Osteoblast (primary cell): ENCODE measurements around the gene TRIM60. TPM values are rescaled to one million over a fixed set of nuclear protein-coding genes. Genes with fewer than 3 reads are reported as not detected.
"Not testable (repeated sequence)": the region's sequence is repeated elsewhere in the genome, so short reads cannot be mapped to it uniquely, and the experiment has no call there.

Source experiments
- DNase-seq: peaks from one replicate; pipeline ENCODE4 v3.0.0; 2011; ENCODE audit warnings: low spot score, mixed read lengths; ENCODE audit not compliant: insufficient read length; ENCODE audit errors: missing footprints
- H2AFZ ChIP-seq: 2 replicates; pipeline ENCODE4 v1.6.0; 2011; ENCODE audit warnings: mild to moderate bottlenecking, low read length
- H3K27ac ChIP-seq: 2 replicates; pipeline ENCODE4 v1.5.1; 2011; ENCODE audit warnings: mild to moderate bottlenecking, low read depth, low read length, moderate library complexity
- H3K27me3 ChIP-seq: 2 replicates; pipeline ENCODE4 v1.6.0; 2012; ENCODE audit warnings: mild to moderate bottlenecking, control low read depth, inconsistent platforms, low read length, moderate library complexity; ENCODE audit not compliant: insufficient read depth
- H3K36me3 ChIP-seq: 2 replicates; pipeline ENCODE4 v1.5.1; 2011; ENCODE audit warnings: mild to moderate bottlenecking, low read length, control low read depth, moderate library complexity; ENCODE audit not compliant: insufficient read depth
- H3K4me1 ChIP-seq: 2 replicates; pipeline ENCODE4 v1.5.1; 2011; ENCODE audit warnings: mild to moderate bottlenecking, low read length, control low read depth, moderate library complexity; ENCODE audit not compliant: insufficient read depth
- H3K4me2 ChIP-seq: 2 replicates; pipeline ENCODE4 v1.6.0; 2011; ENCODE audit warnings: mild to moderate bottlenecking, low read length; ENCODE audit not compliant: insufficient read depth
- H3K4me3 ChIP-seq: fragments of 200-600 bp; sonication (generic); 3 replicates; pipeline ENCODE4 v1.5.1; 2012; ENCODE audit warnings: mild to moderate bottlenecking, low read length, inconsistent platforms; ENCODE audit not compliant: insufficient read depth
- H3K79me2 ChIP-seq: 2 replicates; pipeline ENCODE4 v1.6.0; 2012; ENCODE audit warnings: mild to moderate bottlenecking, low read length, control low read depth, inconsistent platforms; ENCODE audit not compliant: insufficient read depth
- H3K9me3 ChIP-seq: 2 replicates; pipeline ENCODE4 v1.5.1; 2011; ENCODE audit warnings: low read depth, low read length, control low read depth
- H4K20me1 ChIP-seq: 2 replicates; pipeline ENCODE4 v1.6.0; 2012; ENCODE audit warnings: mild to moderate bottlenecking, low read length, control low read depth; ENCODE audit not compliant: insufficient read depth
- total RNA-seq: library from RNA; depleted of rRNA; stranded (reverse); fragments of >200 nt; gene quantifications from 2 replicates; pipeline ENCODE4 v1.2.3, GENCODE V29; 2012
- TF ChIP-seq, protein P1 (sequence below): IDR thresholded peaks from 2 replicates; pipeline ENCODE4 v1.5.1; 2011; ENCODE audit warnings: mild to moderate bottlenecking, low read depth, low read length, moderate library complexity; ENCODE audit errors: extremely low read depth

TRIM60 gene
- total RNA-seq, 1 donor = not detected

DNA sequence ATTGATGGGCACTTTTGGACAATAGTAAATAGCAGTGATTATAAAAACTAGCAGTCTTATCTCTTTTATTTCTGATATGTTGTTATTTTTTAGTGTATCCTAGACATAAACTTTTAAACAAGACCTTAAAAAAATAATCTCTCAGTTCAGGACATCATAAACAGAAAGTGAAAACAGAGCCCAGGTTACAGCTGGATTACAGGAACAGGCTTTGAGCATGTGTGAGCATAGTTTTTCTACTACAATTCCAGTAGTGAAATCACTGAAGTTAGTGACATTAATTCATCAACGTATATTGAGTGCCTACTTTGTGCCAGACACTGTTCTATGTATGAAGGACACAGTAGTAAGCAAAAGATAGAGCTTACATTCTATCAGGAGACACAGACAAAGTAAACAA, 38.8 kb downstream of the TRIM60 start:
- H3K27ac ChIP-seq = no peak overlapping the region
- no peak overlapping the region for H3K4me2 ChIP-seq
- no peaks in the 10 kb centered on the region for H3K9me3 ChIP-seq
- H4K20me1 ChIP-seq = no peaks in the 10 kb centered on the region
- no peaks in the 10 kb centered on the region for H3K79me2 ChIP-seq
- H3K36me3 ChIP-seq = no peaks in the 10 kb centered on the region
- H3K4me3 ChIP-seq = no peak overlapping the region
- no peaks in the 10 kb centered on the region for H3K4me1 ChIP-seq
- H2AFZ ChIP-seq = no peak overlapping the region
- DNase-seq = peak; percentile 9
- H3K27me3 ChIP-seq = no peaks in the 10 kb centered on the region
- TF ChIP-seq, protein P1, sequence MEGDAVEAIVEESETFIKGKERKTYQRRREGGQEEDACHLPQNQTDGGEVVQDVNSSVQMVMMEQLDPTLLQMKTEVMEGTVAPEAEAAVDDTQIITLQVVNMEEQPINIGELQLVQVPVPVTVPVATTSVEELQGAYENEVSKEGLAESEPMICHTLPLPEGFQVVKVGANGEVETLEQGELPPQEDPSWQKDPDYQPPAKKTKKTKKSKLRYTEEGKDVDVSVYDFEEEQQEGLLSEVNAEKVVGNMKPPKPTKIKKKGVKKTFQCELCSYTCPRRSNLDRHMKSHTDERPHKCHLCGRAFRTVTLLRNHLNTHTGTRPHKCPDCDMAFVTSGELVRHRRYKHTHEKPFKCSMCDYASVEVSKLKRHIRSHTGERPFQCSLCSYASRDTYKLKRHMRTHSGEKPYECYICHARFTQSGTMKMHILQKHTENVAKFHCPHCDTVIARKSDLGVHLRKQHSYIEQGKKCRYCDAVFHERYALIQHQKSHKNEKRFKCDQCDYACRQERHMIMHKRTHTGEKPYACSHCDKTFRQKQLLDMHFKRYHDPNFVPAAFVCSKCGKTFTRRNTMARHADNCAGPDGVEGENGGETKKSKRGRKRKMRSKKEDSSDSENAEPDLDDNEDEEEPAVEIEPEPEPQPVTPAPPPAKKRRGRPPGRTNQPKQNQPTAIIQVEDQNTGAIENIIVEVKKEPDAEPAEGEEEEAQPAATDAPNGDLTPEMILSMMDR = no peak

GRCh38 chr4:165073346-165073745, 41.5 kb downstream of the TRIM60 start:
- DNase-seq, H2AFZ ChIP-seq, H3K27me3 ChIP-seq, H3K4me1 ChIP-seq, H3K36me3 ChIP-seq, H3K79me2 ChIP-seq, H3K27ac ChIP-seq, H4K20me1 ChIP-seq, H3K4me2 ChIP-seq, H3K4me3 ChIP-seq, H3K9me3 ChIP-seq: not testable (repeated sequence)

GRCh38 chr4:165077034-165077578, 45.3 kb downstream of the TRIM60 start:
- H3K36me3 ChIP-seq = no peaks in the 10 kb centered on the region
- peak; percentile 14 for DNase-seq
- TF ChIP-seq, protein P1 = no peak

DNA sequence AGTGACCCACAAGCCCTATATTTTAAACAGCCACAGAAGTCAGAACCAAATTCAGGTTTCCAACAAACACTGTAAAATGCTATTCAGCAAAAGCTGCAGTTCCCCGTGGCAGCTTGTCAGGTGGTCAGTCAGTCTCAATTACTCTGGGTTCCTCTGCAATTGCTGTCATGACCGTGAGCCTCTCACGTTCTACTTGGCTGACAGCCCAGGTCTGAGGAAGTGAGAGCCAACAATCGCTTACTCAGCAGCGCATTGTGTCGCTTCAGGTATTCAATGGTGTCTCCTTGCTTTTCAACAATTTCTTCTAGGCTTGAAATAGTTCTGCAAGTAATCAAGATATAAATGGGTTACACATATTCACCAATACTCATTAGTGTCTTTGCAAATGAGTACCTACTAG, 47.7 kb downstream of the TRIM60 start:
- no peak overlapping the region for H3K4me2 ChIP-seq
- H2AFZ ChIP-seq = no peak overlapping the region
- no peaks in the 10 kb centered on the region for H3K79me2 ChIP-seq
- H3K4me3 ChIP-seq = no peak overlapping the region
- H3K36me3 ChIP-seq = no peaks in the 10 kb centered on the region
- no peaks in the 10 kb centered on the region for H3K27me3 ChIP-seq
- H3K4me1 ChIP-seq = no peaks in the 10 kb centered on the region
- no peaks in the 10 kb centered on the region for H4K20me1 ChIP-seq
- H3K9me3 ChIP-seq = no peaks in the 10 kb centered on the region
- no peak overlapping the region for H3K27ac ChIP-seq
- DNase-seq = no peak
- TF ChIP-seq, protein P1 = no peak

More at GRCh38 chr4:165077034-165077578, 45.3 kb downstream of the TRIM60 start:
- Histone ChIP-seq H3K27me3 (no peaks in the 10 kb centered on the region), H2AFZ (no peak overlapping the region), H3K27ac (no peak overlapping the region), H4K20me1 (no peaks in the 10 kb centered on the region), H3K4me2 (no peak overlapping the region), H3K4me3 (no peak overlapping the region), H3K79me2 (no peaks in the 10 kb centered on the region), H3K9me3 (no peaks in the 10 kb centered on the region), H3K4me1 (no peaks in the 10 kb centered on the region)

GRCh38 chr4:165084787-165085186, 53.0 kb downstream of the TRIM60 start:
- DNase-seq, H3K27me3 ChIP-seq, H4K20me1 ChIP-seq: not testable (repeated sequence)

More at GRCh38 chr4:165084787-165085186, 53.0 kb downstream of the TRIM60 start:
- H2AFZ ChIP-seq, H3K79me2 ChIP-seq, H3K4me3 ChIP-seq, H3K36me3 ChIP-seq, H3K4me2 ChIP-seq, H3K9me3 ChIP-seq, H3K27ac ChIP-seq, H3K4me1 ChIP-seq: not testable (repeated sequence)
